Activated CD4-positive, CD25-positive, alpha-beta regulatory T cell (primary cell): ENCODE results near the gene LRRC27.
A peak's percentile ranks its signal among the peaks of the same experiment; 100 is the strongest.
"Not testable (repeated sequence)": the region's sequence is repeated elsewhere in the genome, so short reads cannot be mapped to it uniquely, and the experiment has no call there.

ENCODE experiments used
- DNase-seq, 4 experiments: peaks; one replicate each; lab custom pipeline; 2025; lab: John Stamatoyannopoulos, UW

Gene LRRC27

DNA sequence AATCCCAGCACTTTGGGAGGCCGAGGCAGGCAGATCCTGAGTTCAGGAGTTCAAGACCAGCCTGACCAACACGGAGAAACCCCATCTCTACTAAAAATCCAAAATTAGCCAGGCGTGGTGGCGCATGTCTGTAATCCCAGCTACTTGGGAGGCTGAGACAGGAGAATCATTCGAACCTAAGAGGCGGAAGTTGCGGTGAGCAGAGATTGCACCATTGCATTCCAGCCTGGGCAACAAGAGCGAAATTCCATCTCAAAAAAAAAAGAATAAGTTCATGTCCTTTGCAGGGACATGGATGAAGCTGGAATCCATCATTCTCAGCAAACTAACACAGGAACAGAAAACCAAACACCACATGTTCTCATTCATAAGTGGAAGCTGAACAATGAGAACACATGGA, 17.1 kb upstream of the LRRC27 start:
- not testable (repeated sequence) for DNase-seq

DNA sequence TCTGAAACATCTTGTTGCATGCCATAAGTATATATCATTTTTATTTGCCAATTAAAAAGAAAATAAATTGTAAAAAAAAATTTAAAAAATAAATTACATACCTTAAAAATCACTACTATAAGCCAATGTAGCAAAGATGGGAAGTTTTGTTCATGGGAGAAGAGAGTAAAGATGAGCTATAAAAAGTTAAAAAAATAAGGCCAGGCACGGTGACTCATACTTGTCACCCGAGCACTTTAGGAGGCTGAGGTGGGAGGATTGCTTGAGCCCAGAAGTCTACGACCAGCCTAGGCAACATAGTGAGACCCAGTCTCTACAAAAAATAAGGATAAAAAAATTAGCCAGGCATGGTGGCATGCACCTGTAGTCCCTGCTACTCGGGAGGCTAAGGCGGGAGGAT, 15.9 kb upstream of the LRRC27 start:
- no peak for DNase-seq

DNA sequence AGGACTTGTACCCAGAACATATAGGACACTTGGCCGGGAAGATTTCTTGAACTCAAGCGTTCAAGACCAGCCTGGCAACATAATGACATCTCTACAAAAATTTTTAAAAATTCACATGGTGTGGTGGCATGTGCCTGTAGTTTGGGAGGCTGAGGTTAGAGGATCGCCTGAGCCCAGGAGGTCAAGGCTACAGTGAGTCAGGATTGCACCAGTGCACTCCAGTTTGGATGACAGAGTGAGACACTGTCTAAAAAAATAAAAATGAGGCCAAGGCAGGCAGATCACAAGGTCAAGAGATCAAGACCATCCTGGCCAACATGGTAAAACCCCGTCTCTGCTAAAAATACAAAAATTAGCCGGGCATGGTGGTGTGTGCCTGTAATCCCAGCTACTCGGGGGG, 14.5 kb upstream of the LRRC27 start:
- DNase-seq: not testable (repeated sequence)

DNA sequence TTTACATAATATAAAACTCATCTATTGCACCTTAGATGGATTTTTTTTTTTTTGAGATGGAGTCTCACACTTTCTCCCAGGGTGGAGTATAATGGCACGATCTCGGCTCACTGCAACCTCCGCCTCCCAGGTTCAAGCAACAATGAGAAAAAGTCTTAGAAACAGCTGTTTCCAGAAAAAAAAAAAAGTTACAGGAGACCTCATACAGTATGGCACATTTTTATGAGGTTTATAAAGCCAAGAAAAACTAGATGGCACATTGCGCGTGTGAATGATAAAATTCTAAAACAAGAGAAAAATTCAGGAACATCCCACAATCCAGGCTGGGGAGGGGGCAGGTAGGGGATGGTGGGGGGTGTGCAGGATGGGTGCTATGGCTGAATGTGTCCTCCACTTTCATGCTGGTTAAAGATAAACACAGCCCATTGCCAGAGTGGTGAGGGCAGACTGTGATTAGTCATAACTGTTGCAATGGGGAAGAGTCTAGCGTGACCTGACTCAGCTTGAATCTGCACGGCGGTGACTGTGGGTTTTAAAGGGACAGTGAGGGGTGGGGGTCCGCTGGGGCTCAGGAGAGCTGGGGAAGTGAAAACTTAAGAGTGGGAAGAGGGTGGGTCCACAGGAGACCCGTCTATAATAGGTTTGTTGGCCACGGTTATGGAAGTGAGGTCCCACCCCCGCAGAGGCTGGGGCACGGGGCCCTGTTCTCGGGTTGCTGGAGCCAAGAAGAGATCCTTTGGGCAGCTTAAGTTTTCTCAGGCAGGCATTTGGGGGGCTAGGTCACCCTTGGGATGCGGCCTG, 11.9 kb upstream of the LRRC27 start:
- no peak for DNase-seq

DNA sequence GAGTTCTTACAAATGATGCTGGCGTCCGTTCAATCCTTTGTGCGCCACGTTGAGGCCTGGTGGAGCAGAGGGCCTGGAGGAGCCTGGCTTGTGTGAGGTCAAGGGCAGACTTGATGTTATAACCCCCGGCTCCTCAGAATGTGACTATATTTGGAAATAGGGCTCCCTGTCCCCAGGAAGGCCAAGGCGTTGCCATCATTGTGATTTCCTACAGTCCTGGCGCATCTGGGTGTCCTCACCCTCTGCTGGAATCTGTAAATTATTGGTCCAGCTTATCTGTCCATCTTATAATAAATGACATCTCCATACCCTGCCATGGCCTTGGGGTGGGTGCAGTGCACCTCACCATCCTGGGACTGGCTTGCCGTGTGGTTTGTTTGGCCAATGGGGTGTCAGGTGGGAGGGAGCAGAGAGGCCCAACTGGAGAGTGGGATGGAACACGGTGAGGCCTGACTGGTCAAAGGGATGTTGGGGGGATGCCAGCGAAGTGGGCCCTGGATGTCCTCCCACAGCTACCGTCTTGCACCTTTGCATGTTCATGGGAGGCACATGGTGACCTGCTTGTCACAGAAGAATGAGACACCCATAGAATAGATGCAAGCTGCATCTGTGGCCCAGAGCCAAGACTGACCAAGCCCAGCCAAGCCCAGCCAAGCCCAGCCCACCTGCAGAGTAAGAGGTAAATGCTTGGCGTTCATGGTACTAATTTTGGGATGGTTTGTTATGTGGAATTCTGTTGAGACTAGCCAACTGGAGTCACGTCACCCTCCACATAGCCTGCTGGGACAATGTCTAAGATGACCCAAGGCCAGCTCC, 11.1 kb upstream of the LRRC27 start:
- no peak for DNase-seq

DNA sequence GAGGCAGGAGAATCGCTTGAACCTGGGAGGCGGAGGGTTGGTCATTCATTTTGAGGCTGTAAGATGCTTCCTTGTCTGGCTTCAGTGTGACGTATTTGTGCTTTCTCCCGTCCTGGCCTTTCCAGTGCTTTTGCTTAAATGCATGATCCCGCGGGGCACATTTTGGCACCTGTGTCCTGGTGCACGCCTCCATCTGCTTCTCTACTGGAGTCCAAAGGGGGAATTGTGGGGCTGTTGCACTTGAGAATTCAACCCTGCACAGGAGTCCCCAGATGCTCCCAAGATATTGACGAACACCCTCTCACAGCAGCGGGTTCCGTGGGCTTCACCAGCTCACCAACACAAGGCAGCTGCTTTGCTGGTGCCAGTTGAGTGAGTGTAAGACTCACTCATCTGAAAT, 10.3 kb upstream of the LRRC27 start:
- DNase-seq: no peak

DNA sequence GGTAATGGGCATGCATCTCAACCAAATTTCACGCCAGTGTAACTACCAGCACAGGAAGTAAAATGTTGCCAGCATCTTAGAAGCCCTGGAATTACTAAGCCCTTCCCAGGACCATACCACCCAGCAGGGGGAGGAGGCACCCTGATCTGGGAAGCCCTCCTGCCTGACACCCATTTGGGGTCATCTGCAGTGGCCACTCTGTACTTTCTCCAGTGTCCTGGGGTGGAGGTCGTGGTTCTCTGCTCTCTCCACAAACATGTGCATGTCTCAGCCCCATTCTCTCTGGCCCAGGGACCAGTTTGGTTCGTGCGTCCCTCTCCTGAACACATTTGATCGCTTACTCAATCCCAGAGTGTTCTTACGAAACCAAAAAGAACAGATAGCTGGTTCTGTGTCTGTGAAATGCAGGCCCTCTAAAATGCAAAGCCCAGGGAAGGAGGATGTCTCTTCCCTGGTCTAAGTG, 9.4 kb upstream of the LRRC27 start:
- no peak for DNase-seq

DNA sequence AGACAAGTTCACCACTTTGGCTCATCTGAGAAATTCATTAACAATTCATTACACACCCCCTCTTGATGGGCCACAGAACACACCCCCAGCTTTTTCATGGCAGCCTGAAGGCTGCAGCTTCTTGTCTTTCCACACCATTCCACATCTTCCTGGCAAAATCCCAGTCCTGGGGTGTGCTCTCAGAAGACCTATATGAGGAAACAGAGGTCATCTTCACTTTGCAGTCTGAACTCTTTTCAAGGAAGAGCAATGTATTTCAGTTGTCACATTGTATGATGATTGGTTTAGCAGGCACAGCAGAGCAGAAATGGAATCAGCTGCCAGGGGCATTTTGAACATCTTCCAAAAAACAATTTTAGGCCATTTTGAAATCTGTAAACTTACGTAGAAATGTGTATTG, 7.8 kb upstream of the LRRC27 start:
- no peak for DNase-seq

DNA sequence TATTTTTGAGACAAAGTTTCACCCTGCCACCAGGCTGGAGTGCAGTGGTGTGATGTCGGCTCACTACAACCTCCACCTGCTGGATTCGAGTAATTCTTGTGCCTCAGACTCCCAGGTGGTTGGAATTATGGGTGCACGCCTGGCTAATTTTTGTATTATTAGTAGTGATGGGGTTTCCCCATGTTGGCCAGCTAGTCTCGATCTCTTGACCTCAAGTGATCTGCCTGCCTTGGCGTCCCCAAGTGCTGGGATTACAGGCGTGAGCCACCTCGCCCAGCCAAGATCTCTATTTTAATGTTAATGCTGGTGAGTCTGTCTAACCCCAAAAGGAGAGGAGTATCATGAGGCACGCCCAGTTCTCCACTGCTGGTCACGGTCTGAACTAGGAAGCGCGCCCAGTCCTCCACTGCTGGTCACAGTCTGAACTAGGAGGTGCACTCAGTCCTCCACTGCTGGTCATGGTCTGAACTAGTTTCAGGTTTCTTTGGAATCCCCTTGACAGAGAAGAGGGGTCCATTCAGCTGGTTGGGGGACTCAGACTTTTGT, 5.6 kb upstream of the LRRC27 start:
- no peak for DNase-seq

DNA sequence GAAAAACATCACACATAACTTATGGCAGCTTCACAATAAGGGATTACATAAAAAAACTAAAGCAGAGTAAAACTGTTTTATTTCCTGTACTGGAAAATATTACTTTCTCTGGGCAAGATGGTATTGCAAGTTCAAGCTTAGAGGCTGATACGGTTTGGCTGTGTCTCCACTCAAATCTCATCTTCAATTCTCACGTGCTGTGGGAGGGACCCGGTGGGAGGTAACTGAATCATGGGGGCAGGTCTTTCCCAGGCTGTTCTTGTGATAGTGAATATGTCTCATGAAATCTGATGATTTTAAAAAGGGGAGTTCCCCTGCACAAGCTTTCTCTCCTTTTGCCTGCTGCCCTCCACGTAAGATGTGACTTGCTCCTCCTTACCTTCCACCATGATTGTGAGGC, 5.1 kb upstream of the LRRC27 start:
- DNase-seq: peak in 2 of 4 experiments; percentile 26 to 34

DNA sequence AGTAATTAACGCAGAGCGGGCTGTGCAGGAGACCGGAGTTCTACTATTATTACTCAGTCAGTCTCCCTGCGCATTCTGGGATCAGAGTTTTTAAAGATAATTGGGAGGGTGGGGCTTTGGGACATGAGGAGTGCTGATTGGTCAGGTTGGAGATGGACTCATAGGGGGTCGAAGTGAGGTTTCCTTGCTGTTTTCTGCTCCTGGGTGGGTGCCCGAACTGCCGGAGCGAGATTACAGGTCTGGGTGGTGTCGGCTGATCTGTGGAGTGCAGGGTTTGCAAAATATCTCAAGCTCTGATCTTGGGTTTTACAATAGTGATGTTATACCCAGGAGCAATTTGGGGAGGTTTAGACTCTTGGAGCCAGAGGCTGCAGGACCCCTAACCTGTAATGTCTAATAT, 3.9 kb upstream of the LRRC27 start:
- no peak for DNase-seq

DNA sequence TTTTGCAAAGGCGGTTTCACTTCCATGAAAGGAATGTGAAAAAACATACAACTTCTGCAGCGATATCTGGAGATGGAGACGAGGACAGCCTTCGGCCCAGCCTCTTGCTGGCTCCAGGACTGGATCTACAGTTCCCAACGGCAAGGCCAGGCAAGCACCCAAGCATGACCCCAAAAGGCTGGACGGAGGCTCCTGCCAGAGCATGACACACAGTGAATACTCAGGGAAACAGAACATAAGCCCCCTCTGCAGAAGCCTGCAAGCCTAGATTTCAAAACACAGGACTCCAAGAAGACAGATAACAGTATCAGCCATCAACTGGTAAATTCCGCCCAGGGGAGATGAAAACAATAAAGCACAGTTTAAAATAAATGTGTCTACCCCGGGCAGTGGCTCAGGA, 3.3 kb upstream of the LRRC27 start:
- DNase-seq: no peak

DNA sequence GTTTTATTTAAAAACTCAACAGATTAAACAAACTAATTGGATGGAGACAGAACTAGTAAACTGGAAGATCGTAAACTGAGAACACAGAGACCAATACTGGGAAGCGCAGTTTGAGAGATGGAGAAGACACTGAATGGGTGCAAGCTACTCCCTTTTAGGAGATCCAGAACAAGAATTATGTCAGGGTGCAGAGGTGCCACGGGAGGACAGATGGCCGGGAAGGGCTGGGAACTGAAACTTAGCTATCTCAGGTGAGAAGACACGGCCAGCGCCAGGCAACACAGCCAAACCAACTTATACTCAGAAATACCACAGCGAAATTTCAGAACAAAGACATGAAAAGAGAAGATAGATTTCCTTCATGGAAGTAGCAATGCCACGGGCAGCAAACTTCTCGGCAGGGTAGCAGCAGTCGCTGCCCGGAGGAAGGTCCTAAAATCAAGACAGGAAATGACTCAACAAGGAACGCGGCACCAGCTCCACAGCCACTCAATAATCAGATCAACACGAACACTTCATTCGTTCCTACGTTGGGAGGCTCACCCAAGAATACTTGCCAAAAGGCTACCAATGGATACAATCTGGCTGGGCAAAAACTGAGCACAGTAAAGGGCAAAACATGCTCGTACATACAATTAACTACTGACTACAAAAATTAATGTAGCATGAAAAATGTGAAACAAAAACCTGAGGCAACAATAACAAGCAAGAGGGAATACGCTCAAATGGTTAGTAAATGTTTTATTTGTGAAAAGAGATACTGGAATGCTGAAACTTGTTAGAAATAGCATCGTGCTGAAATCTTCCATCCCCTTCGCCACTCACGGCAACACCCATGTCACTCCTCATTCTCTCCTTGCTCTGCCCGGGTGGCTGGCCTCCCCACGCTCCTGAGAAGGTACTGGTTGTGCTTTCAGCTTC, 2.2 kb upstream of the LRRC27 start:
- no peak for DNase-seq

DNA sequence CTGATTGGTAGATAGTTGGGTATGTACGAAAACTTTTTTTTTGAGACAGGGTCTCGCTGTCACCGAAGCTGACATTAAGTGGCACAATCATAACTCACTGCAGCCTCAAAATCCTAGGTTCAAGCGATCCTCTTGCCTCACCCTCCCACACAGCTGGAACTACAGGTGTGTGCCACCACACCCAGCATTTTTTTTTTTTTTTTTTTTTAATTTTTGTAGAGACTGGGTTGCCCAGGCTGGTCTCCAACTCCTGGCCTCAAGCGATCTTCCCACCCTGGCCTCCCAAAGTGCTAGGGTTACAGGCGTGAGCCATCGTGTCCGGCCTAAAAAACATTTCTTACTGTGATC, 1.5 kb upstream of the LRRC27 start:
- no peak for DNase-seq

DNA sequence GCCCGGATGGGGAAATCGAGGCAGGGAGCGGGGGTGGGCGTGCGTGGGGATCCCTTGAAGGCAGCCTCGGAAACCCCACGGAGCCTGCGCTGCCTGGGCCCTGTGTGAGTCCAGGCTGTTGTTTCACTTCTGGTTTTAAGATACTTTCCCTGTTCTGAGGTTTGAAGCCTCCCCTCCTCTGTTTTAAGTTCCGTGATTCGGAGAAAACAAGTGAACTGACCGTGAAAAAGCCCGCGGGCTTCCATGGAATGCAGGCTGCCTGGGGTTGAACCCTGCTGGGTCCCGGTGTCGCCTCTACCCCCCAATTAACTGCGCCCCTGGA, 401 bp downstream of the LRRC27 start:
- no peak for DNase-seq

DNA sequence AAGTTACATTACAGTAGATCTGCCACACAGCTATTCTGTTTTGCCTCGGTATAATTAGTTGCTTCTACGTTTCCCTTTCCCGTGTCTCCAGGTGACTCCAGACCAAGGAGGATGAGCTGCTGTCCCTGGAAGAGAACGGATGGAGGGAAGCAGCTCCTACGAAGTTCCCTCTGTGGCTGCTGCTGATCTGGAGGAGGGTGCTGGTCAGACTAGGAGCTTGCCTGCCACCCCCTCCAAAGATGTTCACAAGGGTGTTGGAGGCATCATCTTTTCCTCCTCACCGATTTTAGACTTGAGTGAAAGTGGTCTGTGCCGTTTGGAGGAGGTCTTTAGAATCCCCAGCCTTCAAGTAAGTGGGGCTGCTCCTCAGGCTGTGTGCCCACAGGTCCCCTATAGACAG, 1.4 kb downstream of the LRRC27 start:
- no peak for DNase-seq

DNA sequence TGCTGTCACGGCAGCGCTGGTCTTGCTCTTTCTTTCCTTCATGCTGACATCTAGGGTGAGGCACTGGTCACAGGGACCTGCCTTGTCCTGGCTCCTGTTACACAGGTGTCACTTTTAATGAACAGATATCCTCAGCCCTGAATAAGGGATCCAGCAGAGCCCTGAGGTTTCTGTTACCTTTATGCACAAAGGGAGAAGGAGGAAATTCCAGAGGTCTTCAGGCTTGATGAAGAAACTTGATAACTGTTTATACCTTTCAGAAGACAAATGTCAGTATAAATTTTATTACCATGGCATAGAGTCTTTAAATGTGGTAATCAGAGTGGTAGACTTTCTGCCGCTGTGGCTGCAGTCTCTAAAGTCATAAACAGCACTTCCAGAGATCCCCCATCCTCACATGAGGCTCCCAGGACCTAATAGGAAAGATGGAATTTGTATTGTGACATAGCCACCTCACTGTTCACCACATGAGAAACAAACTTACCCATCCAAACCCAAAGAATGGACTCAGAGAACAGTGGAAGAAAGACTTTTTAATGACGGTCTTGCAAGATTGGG, 2.7 kb downstream of the LRRC27 start:
- DNase-seq: no peak

DNA sequence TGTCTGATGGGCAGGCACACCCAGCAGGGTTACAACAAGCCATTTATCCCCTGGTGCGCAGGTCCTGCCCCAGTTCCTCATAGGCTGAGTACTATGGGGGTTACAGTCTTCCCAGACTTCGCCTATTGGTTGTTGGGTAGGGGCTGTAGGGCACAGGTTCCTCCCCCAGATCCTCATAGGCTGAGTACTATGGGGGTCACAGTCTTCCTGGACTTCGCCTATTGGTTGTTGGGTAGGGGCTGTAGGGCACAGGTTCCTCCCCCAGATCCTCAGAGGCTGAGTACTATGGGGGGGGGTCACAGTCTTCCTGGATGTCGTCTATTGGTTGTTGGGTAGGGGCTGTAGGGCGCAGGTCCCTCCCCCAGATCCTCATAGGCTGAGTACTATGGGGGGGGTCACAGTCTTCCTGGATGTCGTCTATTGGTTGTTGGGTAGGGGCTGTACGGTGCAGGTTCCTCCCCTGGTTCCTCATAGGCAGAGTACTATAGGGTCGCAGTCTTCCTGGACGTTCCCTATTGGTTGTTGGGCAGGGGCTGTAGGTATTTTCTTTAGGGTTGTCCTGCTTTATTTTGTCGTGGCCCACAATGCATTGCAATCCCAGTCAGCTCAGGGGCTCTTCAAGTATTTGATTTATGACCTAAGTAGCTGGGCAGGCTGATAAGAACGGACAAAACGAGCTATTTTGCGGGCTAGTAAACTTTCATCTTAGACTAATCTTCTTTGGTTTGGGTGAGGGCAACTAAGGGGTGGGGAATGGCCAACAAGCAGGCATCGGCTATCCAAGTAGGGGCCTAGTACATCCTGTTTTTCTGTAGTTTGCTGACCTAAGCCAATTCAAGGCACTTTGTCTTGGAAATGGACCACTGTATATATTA, 3.4 kb downstream of the LRRC27 start:
- no peak for DNase-seq

DNA sequence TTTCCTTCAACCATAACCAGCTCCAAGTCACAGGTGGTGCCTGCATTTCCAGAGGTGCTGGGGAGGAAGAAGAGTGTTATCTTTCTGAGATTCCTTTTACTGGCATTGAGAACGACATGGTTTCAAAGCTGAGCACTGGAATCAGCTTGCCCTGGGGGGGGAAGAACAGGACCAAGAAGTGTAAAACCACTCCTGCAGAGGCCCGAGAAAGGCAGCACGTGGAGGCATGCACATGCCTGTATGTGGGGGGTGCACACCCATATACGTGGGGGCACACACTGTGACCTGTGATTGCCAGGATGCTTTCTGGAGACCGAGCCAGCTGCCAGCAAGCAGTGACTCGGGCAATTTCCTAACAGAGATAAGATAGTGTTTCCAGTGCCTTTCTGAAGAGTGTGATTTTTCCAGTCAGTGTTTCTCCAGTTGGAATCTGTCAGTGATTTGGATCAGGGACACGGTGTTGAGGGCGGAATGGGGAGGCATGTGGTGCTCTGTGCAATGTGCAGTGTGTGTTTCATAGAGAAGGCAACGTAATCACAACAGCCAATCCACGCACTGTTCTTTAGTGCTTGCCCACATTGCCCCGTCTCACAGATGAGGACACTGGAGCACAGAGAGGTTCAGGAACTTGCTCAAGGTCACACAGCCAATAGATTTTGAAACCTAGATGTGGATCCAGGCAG, 4.2 kb downstream of the LRRC27 start:
- no peak for DNase-seq

DNA sequence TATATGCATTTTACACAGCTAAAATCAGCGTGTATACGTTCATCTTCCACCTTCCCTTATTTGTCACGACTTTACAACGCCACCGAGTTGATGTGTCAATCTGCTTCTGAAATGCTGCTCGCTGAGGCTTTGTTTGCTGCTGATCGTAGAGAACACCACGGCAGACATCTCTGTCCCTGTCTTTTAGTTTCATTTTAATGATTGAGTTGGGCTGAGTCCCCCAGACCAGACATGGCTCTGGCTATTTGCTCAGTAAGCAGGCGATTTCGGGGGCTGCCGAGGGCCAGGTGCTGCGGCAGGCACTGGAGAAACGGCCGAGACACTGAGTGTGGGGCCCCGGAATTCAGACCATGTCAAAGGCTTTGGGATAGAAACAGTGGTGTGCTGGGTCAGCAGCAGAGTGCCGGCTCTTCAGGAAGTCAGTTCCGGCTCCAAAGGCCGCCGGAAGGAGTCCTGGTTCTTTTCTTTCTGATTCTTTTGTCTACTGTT, 5.0 kb downstream of the LRRC27 start:
- DNase-seq: no peak
